H9 (cell line): Measurements from ENCODE around the gene ADRA2A. TPM values are rescaled to one million over a fixed set of nuclear protein-coding genes. Genes with fewer than 3 reads are reported as not detected.

Experiments used
- DNase-seq: peaks from one replicate; pipeline ENCODE4 v3.0.0-alpha.2; 2017
- H2AFZ ChIP-seq: one replicate; pipeline ENCODE4 v1.6.1; 2013; ENCODE audit warnings: mild to moderate bottlenecking, low read length, control low read depth, moderate library complexity
- H2AK5ac ChIP-seq: 2 replicates; pipeline ENCODE4 v1.6.1; 2013; ENCODE audit warnings: low read length, control low read depth, mixed read lengths; ENCODE audit not compliant: insufficient read length
- H2BK120ac ChIP-seq: one replicate; pipeline ENCODE4 v1.6.1; 2013; ENCODE audit warnings: low read depth, mild to moderate bottlenecking, low read length, control low read depth, inconsistent platforms; ENCODE audit not compliant: poor library complexity, severe bottlenecking
- H2BK12ac ChIP-seq: 2 replicates; pipeline ENCODE4 v1.6.1; 2013; ENCODE audit warnings: low read length, control low read depth, mixed read lengths, low read depth; ENCODE audit not compliant: insufficient read length
- H2BK15ac ChIP-seq: 2 replicates; pipeline ENCODE4 v1.6.1; 2013; ENCODE audit warnings: low read depth, low read length, control low read depth
- H2BK20ac ChIP-seq: one replicate; pipeline ENCODE4 v1.6.1; 2013; ENCODE audit warnings: low read depth, mild to moderate bottlenecking, low read length, control low read depth, inconsistent platforms; ENCODE audit not compliant: poor library complexity, severe bottlenecking
- H2BK5ac ChIP-seq: 2 replicates; pipeline ENCODE4 v1.6.1; 2013; ENCODE audit warnings: low read length, control low read depth, mixed read lengths; ENCODE audit not compliant: insufficient read length
- H3K14ac ChIP-seq: 2 replicates; pipeline ENCODE4 v1.6.1; 2013; ENCODE audit warnings: low read length, control low read depth; ENCODE audit not compliant: insufficient read depth
- H3K18ac ChIP-seq: 2 replicates; pipeline ENCODE4 v1.6.1; 2013; ENCODE audit warnings: low read depth, mild to moderate bottlenecking, mixed read lengths, low read length, control low read depth; ENCODE audit not compliant: insufficient read length
- H3K23ac ChIP-seq: 2 replicates; pipeline ENCODE4 v1.6.1; 2013; ENCODE audit warnings: low read length, control low read depth, mixed read lengths, low read depth; ENCODE audit not compliant: insufficient read length
- H3K23me2 ChIP-seq: 2 replicates; pipeline ENCODE4 v1.6.1; 2013; ENCODE audit warnings: low read depth, mild to moderate bottlenecking, mixed read lengths, low read length, control low read depth; ENCODE audit not compliant: insufficient read length, poor library complexity, severe bottlenecking
- H3K27ac ChIP-seq: 2 replicates; pipeline ENCODE4 v1.5.1; 2013; ENCODE audit warnings: low read length, control low read depth, mixed read lengths, low read depth; ENCODE audit not compliant: insufficient read length
- H3K27me3 ChIP-seq: 2 replicates; pipeline ENCODE4 v1.6.1; 2013; ENCODE audit warnings: low read length, control low read depth, inconsistent platforms; ENCODE audit not compliant: insufficient read depth
- H3K4ac ChIP-seq: 2 replicates; pipeline ENCODE4 v1.6.1; 2013; ENCODE audit warnings: low read depth, mild to moderate bottlenecking, control low read depth, inconsistent platforms, low read length, moderate library complexity
- H3K4me1 ChIP-seq: 2 replicates; pipeline ENCODE4 v1.6.1; 2013; ENCODE audit warnings: low read length, control low read depth, inconsistent platforms; ENCODE audit not compliant: insufficient read depth
- H3K4me2 ChIP-seq: 2 replicates; pipeline ENCODE4 v1.6.1; 2013; ENCODE audit warnings: low read length, control low read depth, mixed read lengths; ENCODE audit not compliant: insufficient read length, insufficient read depth
- H3K56ac ChIP-seq: 2 replicates; pipeline ENCODE4 v1.6.1; 2013; ENCODE audit warnings: low read depth, mild to moderate bottlenecking, mixed read lengths, low read length, control low read depth; ENCODE audit not compliant: insufficient read length
- H3K79me1 ChIP-seq: 2 replicates; pipeline ENCODE4 v1.6.1; 2013; ENCODE audit warnings: low read depth, mild to moderate bottlenecking, moderate library complexity, low read length, control low read depth, inconsistent platforms; ENCODE audit not compliant: insufficient read depth, poor library complexity, severe bottlenecking
- H3K79me2 ChIP-seq: 2 replicates; pipeline ENCODE4 v1.6.1; 2013; ENCODE audit warnings: low read length, control low read depth, inconsistent platforms; ENCODE audit not compliant: insufficient read depth
- H3K9ac ChIP-seq: 2 replicates; pipeline ENCODE4 v1.6.1; 2013; ENCODE audit warnings: low read length, control low read depth, mixed read lengths; ENCODE audit not compliant: insufficient read length; ENCODE audit errors: extremely low read depth
- H3K9me3 ChIP-seq: one replicate; pipeline ENCODE4 v1.6.1; 2013; ENCODE audit warnings: low read depth, low read length, inconsistent platforms; ENCODE audit not compliant: control insufficient read depth
- H3T11ph ChIP-seq: one replicate; pipeline ENCODE4 v1.6.1; 2013; ENCODE audit warnings: mild to moderate bottlenecking, low read length, control low read depth, inconsistent platforms
- H4K20me1 ChIP-seq: one replicate; pipeline ENCODE4 v1.6.1; 2013; ENCODE audit not compliant: control insufficient read depth, insufficient read length, insufficient read depth
- H4K5ac ChIP-seq: 2 replicates; pipeline ENCODE4 v1.6.1; 2013; ENCODE audit warnings: low read depth, mild to moderate bottlenecking, mixed read lengths, low read length, control low read depth; ENCODE audit not compliant: insufficient read length
- H4K8ac ChIP-seq: replicated peaks from 2 replicates; pipeline ENCODE4 v1.6.1; 2013; ENCODE audit warnings: low read length, control low read depth, mixed read lengths, low read depth; ENCODE audit not compliant: insufficient read length
- H4K91ac ChIP-seq: 2 replicates; pipeline ENCODE4 v1.6.1; 2013; ENCODE audit warnings: low read depth, mild to moderate bottlenecking, moderate library complexity, mixed read lengths, low read length, control low read depth; ENCODE audit not compliant: insufficient read length
- H3K27ac Mint-ChIP-seq, 3 experiments: 2 replicates in 2 of 3; 3 replicates in 1 of 3; pipeline ENCODE4 v1.8.0; 2020 to 2021; ENCODE audit warnings: mixed read lengths in 3 of 3, mild to moderate bottlenecking in 1 of 3, moderate library complexity in 1 of 3
- H3K27me3 Mint-ChIP-seq: 2 replicates; pipeline ENCODE4 v1.8.0; 2021; ENCODE audit warnings: low read depth, mild to moderate bottlenecking, moderate library complexity, mixed read lengths
- H3K36me3 Mint-ChIP-seq, 3 experiments: 2 replicates in 2 of 3; 3 replicates in 1 of 3; pipeline ENCODE4 v1.8.0; 2020 to 2021; ENCODE audit warnings: low read depth in 3 of 3, mixed read lengths in 3 of 3; ENCODE audit not compliant: insufficient read depth in 1 of 3
- H3K4me1 Mint-ChIP-seq, 2 experiments: 2 replicates each; pipeline ENCODE4 v1.8.0; 2020; ENCODE audit warnings: mixed read lengths in 2 of 2
- H3K4me3 Mint-ChIP-seq, 2 experiments: 2 replicates in 1 of 2; 3 replicates in 1 of 2; pipeline ENCODE4 v1.8.0; 2020 to 2021; ENCODE audit warnings: mild to moderate bottlenecking in 2 of 2, mixed read lengths in 2 of 2, moderate library complexity in 1 of 2
- H3K9me3 Mint-ChIP-seq, 2 experiments: 2 replicates in 1 of 2; 3 replicates in 1 of 2; pipeline ENCODE4 v1.8.0; 2020; ENCODE audit warnings: mild to moderate bottlenecking in 2 of 2, mixed read lengths in 2 of 2, moderate library complexity in 1 of 2
- WGBS: extraction: QIAGEN DNeasy Blood & Tissue Kit; methylation state at CpG from one replicate; pipeline ENCODE4 v1.1.7; 2013; ENCODE audit warnings: missing lambda C conversion rate, low lambda C conversion rate, mixed read lengths; ENCODE audit not compliant: insufficient read length; ENCODE audit errors: extremely low coverage; 5-methylcytosine and 5-hydroxymethylcytosine counted together
- total RNA-seq: library from RNA; stranded (reverse); gene quantifications from 2 replicates; pipeline ENCODE4 v1.2.1, GENCODE V29; 2021
- TF ChIP-seq, protein P1 (sequence below): fragments of 200-600 bp; sonication (generic); conservative IDR thresholded peaks from 3 replicates; pipeline ENCODE4 v1.8.0; 2021; ENCODE audit warnings: antibody characterized with exemption, mild to moderate bottlenecking

The ADRA2A gene
- total RNA-seq, 1 experiment from 2014 or later = 1.4 TPM

GRCh38 chr10:111057006-111057405, 19.8 kb upstream of the ADRA2A start:
- WGBS = no CpG with 5 or more reads among the region's 1 CpG

More at GRCh38 chr10:111057006-111057405, 19.8 kb upstream of the ADRA2A start:
- no peak overlapping the region for H2BK20ac ChIP-seq
- no peak overlapping the region for H2BK120ac ChIP-seq
- H3K27me3 ChIP-seq = no peaks in the 10 kb centered on the region
- H3K14ac ChIP-seq = no peak overlapping the region
- no peak overlapping the region for H3K18ac ChIP-seq
- no peak overlapping the region for H2BK12ac ChIP-seq
- H3K27me3 Mint-ChIP-seq = no peaks in the 10 kb centered on the region
- H3K27ac ChIP-seq = no peak overlapping the region
- H3K36me3 Mint-ChIP-seq = peaks cover 3 to 13% (median 13%) of the 10 kb centered on the region in 3 experiments; a peak in 6 of 7 replicates
- H3K9ac ChIP-seq = no peak overlapping the region
- H3K9me3 ChIP-seq = no peaks in the 10 kb centered on the region
- no peak overlapping the region for H4K5ac ChIP-seq
- no peak overlapping the region for H3K4me2 ChIP-seq
- H3K23ac ChIP-seq = no peak overlapping the region
- no peak overlapping the region for H4K8ac ChIP-seq
- no peak overlapping the region for H2BK5ac ChIP-seq
- no peak overlapping the region for H3K4ac ChIP-seq
- H3K79me2 ChIP-seq = no peaks in the 10 kb centered on the region
- no peak overlapping the region for H3K27ac Mint-ChIP-seq
- H3K79me1 ChIP-seq = no peaks in the 10 kb centered on the region
- H3K4me1 ChIP-seq = no peaks in the 10 kb centered on the region
- H3T11ph ChIP-seq = no peak overlapping the region
- no peak overlapping the region for H2AFZ ChIP-seq
- H2AK5ac ChIP-seq = no peak overlapping the region
- H3K4me1 Mint-ChIP-seq = no peaks in the 10 kb centered on the region
- H3K9me3 Mint-ChIP-seq = peaks cover 23 to 26% of the 10 kb centered on the region in 2 experiments
- H4K91ac ChIP-seq = no peak overlapping the region
- no peak overlapping the region for H2BK15ac ChIP-seq
- DNase-seq = no peak
- H3K23me2 ChIP-seq = no peaks in the 10 kb centered on the region
- TF ChIP-seq, protein P1, sequence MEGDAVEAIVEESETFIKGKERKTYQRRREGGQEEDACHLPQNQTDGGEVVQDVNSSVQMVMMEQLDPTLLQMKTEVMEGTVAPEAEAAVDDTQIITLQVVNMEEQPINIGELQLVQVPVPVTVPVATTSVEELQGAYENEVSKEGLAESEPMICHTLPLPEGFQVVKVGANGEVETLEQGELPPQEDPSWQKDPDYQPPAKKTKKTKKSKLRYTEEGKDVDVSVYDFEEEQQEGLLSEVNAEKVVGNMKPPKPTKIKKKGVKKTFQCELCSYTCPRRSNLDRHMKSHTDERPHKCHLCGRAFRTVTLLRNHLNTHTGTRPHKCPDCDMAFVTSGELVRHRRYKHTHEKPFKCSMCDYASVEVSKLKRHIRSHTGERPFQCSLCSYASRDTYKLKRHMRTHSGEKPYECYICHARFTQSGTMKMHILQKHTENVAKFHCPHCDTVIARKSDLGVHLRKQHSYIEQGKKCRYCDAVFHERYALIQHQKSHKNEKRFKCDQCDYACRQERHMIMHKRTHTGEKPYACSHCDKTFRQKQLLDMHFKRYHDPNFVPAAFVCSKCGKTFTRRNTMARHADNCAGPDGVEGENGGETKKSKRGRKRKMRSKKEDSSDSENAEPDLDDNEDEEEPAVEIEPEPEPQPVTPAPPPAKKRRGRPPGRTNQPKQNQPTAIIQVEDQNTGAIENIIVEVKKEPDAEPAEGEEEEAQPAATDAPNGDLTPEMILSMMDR = no peak
- H4K20me1 ChIP-seq = no peaks in the 10 kb centered on the region
- no peak overlapping the region for H3K4me3 Mint-ChIP-seq
- H3K56ac ChIP-seq = no peak overlapping the region
